PC-3 (cell line): ENCODE data around the gene ADK.

ENCODE experiments used
- CTCF ChIP-seq: fragments of 300-600 bp; sonication (generic); conservative IDR thresholded peaks from 2 replicates; pipeline ENCODE4 v1.5.1; 2017; ENCODE audit warnings: antibody characterized with exemption, low read depth, mild to moderate bottlenecking, low read length
- EZH2 ChIP-seq: fragments of 300-600 bp; sonication (generic); IDR thresholded peaks from one replicate; pipeline ENCODE4 v1.6.1; 2017; ENCODE audit warnings: antibody characterized with exemption, mild to moderate bottlenecking, low read length; ENCODE audit not compliant: unreplicated experiment
- EZH2phosphoT487 ChIP-seq: fragments of 300-600 bp; sonication (generic); IDR thresholded peaks from 2 replicates; pipeline ENCODE4 v1.6.1; 2018; ENCODE audit warnings: mild to moderate bottlenecking, antibody characterized with exemption, low read length, borderline replicate concordance

GRCh38 chr10:74541375-74541774 is 390.4 kb downstream of the ADK start:
- TF ChIP-seq CTCF (no peak), EZH2 (no peak), EZH2phosphoT487 (no peak)
